CD4-positive, alpha-beta T cell treated with Interleukin-10 for 1 hour (primary cell): ENCODE measurements around the gene RAET1E.
"Not testable (repeated sequence)": the region's sequence is repeated elsewhere in the genome, so short reads cannot be mapped to it uniquely, and the experiment has no call there.

Experiments
- DNase-seq: peaks from one replicate; pipeline ENCODE4 v3.0.0-alpha.2; 2020

Gene RAET1E

GRCh38 chr6:149888093-149888492 lies 9.8 kb downstream of the RAET1E start:
- DNase-seq = no peak

GRCh38 chr6:149887343-149887742 lies 10.6 kb downstream of the RAET1E start:
- DNase-seq = no peak

- DNase-seq = no peak
These were observed 12.0 kb downstream of the RAET1E start for GRCh38 chr6:149885888-149886287.

GRCh38 chr6:149884617-149885016 lies 13.3 kb downstream of the RAET1E start:
- DNase-seq = no peak

GRCh38 chr6:149884215-149884614 lies 13.7 kb downstream of the RAET1E start:
- no peak for DNase-seq

GRCh38 chr6:149881860-149882259 lies 16.1 kb downstream of the RAET1E start:
- no peak for DNase-seq

- no peak for DNase-seq
These were observed 16.7 kb downstream of the RAET1E start for GRCh38 chr6:149881066-149881766.

GRCh38 chr6:149877659-149878058 lies 20.3 kb downstream of the RAET1E start:
- no peak for DNase-seq

GRCh38 chr6:149876241-149876933 lies 21.5 kb downstream of the RAET1E start:
- DNase-seq = no peak

- DNase-seq = no peak
These were observed 25.7 kb downstream of the RAET1E start for GRCh38 chr6:149872233-149872632.

GRCh38 chr6:149871182-149871581 lies 26.7 kb downstream of the RAET1E start:
- DNase-seq = no peak

- DNase-seq = no peak
These were observed 28.5 kb downstream of the RAET1E start for GRCh38 chr6:149869275-149869892.

- no peak for DNase-seq
These were observed 29.9 kb downstream of the RAET1E start for GRCh38 chr6:149867876-149868640.

GRCh38 chr6:149864578-149865535 lies 33.1 kb downstream of the RAET1E start:
- peak; percentile 65 for DNase-seq

GRCh38 chr6:149863698-149864577 lies 34.0 kb downstream of the RAET1E start, which contains the start of gene LRP11:
TSS of gene LRP11 (minus strand) at chr6:149864359. CDS start at chr6:149864020, 339 bp downstream.
- DNase-seq = peak; percentile 85

- peak; percentile 14 for DNase-seq
These were observed 34.8 kb downstream of the RAET1E start for GRCh38 chr6:149862922-149863697.

- not testable (repeated sequence) for DNase-seq
These were observed 35.5 kb downstream of the RAET1E start for GRCh38 chr6:149862424-149862738.

GRCh38 chr6:149861603-149862423 lies 36.1 kb downstream of the RAET1E start:
- no peak for DNase-seq
